Mucosa of rectum (tissue), 2 donors: ENCODE results near the gene GRIPAP1.
"Not testable (repeated sequence)": the region's sequence is repeated elsewhere in the genome, so short reads cannot be mapped to it uniquely, and the experiment has no call there.

Experiments used
- H3K27ac ChIP-seq, 2 donors: one replicate each; pipeline ENCODE4 v1.7.0; 2013; ENCODE audit warnings: inconsistent platforms in 2 of 2, low read depth in 2 of 2, low read length in 2 of 2
- H3K27me3 ChIP-seq, 2 donors: one replicate each; pipeline ENCODE4 v1.7.0; 2013; ENCODE audit warnings: low read length in 2 of 2; ENCODE audit not compliant: control insufficient read depth in 2 of 2, insufficient read depth in 2 of 2
- H3K36me3 ChIP-seq, 2 donors: one replicate each; pipeline ENCODE4 v1.7.0; 2013; ENCODE audit warnings: low read length in 2 of 2; ENCODE audit not compliant: control insufficient read depth in 2 of 2, insufficient read depth in 2 of 2
- H3K4me1 ChIP-seq, 2 donors: one replicate each; pipeline ENCODE4 v1.7.0; 2013; ENCODE audit warnings: low read length in 2 of 2, mild to moderate bottlenecking in 1 of 2; ENCODE audit not compliant: control insufficient read depth in 2 of 2, insufficient read depth in 2 of 2
- H3K4me3 ChIP-seq, 2 donors: one replicate each; pipeline ENCODE4 v1.7.0; 2013; ENCODE audit warnings: low read length in 2 of 2
- H3K9ac ChIP-seq, 2 donors: one replicate each; pipeline ENCODE4 v1.7.0; 2013; ENCODE audit warnings: low read length in 2 of 2, low read depth in 1 of 2, mild to moderate bottlenecking in 1 of 2
- H3K9me3 ChIP-seq, 2 donors: one replicate each; pipeline ENCODE4 v1.7.0; 2013; ENCODE audit warnings: low read length in 2 of 2; ENCODE audit not compliant: control insufficient read depth in 2 of 2
- donor health status: healthy.
- donor health status: Normal muscosa, but diverticular disease.

GRIPAP1 gene

DNA sequence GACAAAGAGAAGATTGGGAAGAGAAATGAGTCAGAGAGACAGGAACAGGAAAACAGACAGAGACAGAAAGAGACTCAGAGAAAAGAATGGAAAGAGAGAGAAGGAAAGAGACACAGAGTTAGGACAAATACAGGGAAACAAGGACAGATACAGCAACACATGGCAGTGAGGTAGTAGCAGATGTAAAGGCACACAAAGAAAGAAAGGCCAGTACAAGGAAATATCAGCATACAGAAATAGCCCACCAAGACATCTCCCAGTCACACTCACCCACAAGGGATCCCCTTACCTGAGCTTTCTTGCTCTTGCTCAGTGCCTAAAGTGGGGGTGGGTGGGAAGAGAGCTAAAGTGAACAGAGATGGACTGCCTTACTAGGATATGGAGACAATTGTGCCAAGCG lies 4.2 kb downstream of the GRIPAP1 start:
- Histone ChIP-seq H3K36me3 (peaks cover 14 to 15% of the 10 kb centered on the region in 2 donors), H3K9me3 (no peaks in the 10 kb centered on the region), H3K4me1 (peaks cover 2 to 5% of the 10 kb centered on the region in 2 donors), H3K9ac (no peak overlapping the region), H3K4me3 (no peak overlapping the region), H3K27me3 (no peaks in the 10 kb centered on the region), H3K27ac (no peak overlapping the region)

DNA sequence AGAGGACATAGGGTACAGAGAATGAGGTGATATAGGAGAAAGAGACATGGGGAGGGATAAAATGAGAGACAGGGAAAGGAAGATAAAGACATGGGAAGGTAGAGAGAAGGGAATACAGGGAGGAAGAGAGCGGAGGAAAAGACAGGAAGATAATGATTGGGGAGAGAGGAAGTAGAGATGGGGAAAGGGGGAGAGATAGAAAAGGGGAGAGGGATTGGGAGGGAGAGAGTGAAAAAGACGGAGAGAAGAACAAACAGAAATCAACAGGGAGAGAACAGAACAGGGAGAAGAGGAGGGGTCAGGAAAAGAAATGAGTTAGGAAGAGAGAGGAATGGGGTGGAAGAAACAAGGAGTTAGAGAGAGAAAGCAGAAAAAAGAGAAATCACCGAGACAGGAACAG lies 4.6 kb downstream of the GRIPAP1 start:
- no peaks in the 10 kb centered on the region for H3K27me3 ChIP-seq
- no peak overlapping the region for H3K9ac ChIP-seq
- no peaks in the 10 kb centered on the region for H3K9me3 ChIP-seq
- peaks cover 2 to 5% of the 10 kb centered on the region in 2 donors for H3K4me1 ChIP-seq
- no peak overlapping the region for H3K4me3 ChIP-seq
- H3K27ac ChIP-seq: no peak overlapping the region
- peaks cover 14 to 15% of the 10 kb centered on the region in 2 donors for H3K36me3 ChIP-seq

DNA sequence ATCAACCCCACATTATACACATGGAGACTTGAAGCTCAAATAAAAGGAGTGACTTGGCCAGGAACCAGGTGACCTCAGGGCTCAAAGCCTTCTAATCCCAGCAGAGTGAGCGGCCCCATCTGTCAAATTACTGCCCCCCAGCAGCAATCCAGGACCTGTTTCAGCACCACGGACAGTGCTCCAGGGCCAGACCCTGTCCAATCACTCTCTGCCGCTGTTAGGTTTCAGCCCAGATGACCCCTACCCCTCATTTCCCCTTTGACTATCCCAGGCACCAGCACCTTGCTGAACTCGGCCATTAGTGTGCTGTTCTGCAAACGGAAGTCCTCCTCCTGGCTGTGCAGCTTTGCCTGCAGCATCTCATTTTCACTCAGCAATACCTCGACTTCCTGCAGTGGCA lies 5.1 kb downstream of the GRIPAP1 start:
- H3K9ac ChIP-seq: no peak overlapping the region
- no peak overlapping the region for H3K4me3 ChIP-seq
- H3K9me3 ChIP-seq: no peaks in the 10 kb centered on the region
- no peaks in the 10 kb centered on the region for H3K27me3 ChIP-seq
- peaks cover 14 to 15% of the 10 kb centered on the region in 2 donors for H3K36me3 ChIP-seq
- H3K27ac ChIP-seq: no peak overlapping the region
- peaks cover 2 to 5% of the 10 kb centered on the region in 2 donors for H3K4me1 ChIP-seq

DNA sequence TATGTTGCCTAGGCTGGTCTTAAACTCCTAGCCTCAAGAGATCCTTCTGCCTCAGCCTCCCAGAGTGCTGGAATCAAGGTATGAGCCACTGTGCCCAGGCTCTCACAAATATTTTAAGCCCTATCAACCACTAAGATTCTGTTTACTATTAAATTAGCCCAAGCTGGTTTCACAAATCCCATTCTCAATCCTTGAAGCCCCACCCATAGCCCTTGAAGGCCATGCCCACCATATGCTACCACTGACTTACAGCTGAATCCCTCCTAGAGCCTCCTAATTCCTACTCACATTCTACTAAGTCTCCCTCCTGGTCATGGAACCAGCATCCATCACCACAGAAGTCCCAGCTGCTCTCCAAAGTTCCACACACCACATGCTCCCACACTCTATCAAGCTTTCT lies 9.7 kb downstream of the GRIPAP1 start:
- H3K9ac ChIP-seq: no peak overlapping the region

DNA sequence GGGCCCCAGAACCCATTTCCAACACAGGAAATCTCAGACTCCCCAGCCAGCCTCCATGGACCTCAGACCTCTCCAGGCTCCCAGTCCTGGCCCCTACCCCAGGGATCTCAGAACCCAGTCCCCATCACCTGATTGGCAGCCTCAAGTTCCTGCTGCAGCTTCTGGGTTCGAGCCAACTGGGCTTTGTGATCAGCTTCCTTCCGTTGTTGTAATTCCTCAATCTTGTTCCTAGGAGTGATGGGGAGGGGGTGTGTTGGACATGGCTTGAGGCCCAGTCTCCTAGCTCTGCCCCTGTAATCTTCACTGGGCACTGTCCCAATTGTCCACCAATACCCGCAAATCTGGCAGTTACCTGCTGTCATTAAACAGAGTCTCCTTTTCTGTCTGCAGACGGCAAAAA lies 12.6 kb downstream of the GRIPAP1 start:
- no peaks in the 10 kb centered on the region for H3K27me3 ChIP-seq
- H3K4me3 ChIP-seq: no peak overlapping the region
- H3K27ac ChIP-seq: no peak overlapping the region
- no peaks in the 10 kb centered on the region for H3K9me3 ChIP-seq
- H3K36me3 ChIP-seq: peaks cover 6 to 25% of the 10 kb centered on the region in 2 donors
- no peaks in the 10 kb centered on the region for H3K4me1 ChIP-seq
- no peak overlapping the region for H3K9ac ChIP-seq

More for the DNA sequence above, 9.7 kb downstream of the GRIPAP1 start:
- no peaks in the 10 kb centered on the region for H3K9me3 ChIP-seq
- peaks cover 13 to 30% of the 10 kb centered on the region in 2 donors for H3K36me3 ChIP-seq
- no peaks in the 10 kb centered on the region for H3K27me3 ChIP-seq
- H3K4me1 ChIP-seq: no peaks in the 10 kb centered on the region
- no peak overlapping the region for H3K4me3 ChIP-seq
- no peak overlapping the region for H3K27ac ChIP-seq

DNA sequence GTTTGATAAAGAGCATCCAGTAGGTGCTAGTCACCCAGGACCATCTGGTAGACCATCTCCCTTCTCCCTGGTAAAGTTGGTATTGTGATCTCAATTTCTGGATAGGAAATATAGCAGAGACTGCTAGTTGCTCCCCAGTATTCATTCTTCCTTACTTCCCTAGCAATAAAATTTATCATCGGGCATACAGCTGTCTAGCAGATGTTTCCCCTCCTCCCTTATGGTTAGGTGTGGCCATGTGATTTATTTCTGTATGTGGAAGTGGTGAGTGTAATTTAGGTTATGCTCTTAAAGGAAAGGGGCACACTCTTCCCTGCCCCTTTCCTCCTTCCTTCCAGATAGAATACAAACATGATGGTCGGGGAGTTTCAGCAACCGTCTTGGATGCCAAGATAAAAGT lies 18.2 kb downstream of the GRIPAP1 start:
- no peak overlapping the region for H3K9ac ChIP-seq

DNA sequence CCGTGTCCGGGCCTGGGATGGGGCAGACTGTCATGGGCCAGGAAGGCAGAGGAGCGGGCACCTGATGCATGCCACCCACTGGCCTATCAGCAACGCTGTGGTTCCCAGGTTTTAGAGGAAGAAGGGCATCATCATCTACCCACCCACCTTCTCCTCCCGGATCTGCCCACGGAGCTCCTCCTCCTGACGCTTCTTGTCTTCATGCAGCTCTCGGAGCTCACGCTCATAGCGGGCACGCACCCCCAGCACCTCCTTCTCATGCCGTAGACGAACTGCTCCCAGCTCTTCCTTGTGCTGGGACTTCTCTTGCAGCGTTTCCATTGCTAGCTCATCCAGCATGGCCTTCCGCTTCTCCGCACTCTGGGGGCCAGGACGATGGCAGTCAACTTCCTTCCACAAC lies 19.0 kb downstream of the GRIPAP1 start:
- H3K9me3 ChIP-seq: no peaks in the 10 kb centered on the region
- no peak overlapping the region for H3K27ac ChIP-seq
- H3K36me3 ChIP-seq: peaks cover 16 to 40% of the 10 kb centered on the region in 2 donors
- no peak overlapping the region for H3K4me3 ChIP-seq
- peaks cover 0 to 2% of the 10 kb centered on the region in 2 donors for H3K27me3 ChIP-seq
- no peak overlapping the region for H3K9ac ChIP-seq
- no peaks in the 10 kb centered on the region for H3K4me1 ChIP-seq

More for the DNA sequence above, 18.2 kb downstream of the GRIPAP1 start:
- Histone ChIP-seq H3K9me3 (no peaks in the 10 kb centered on the region), H3K4me1 (no peaks in the 10 kb centered on the region), H3K27ac (no peak overlapping the region), H3K27me3 (peaks cover 0 to 2% of the 10 kb centered on the region in 2 donors), H3K4me3 (no peak overlapping the region), H3K36me3 (peaks cover 16 to 44% of the 10 kb centered on the region in 2 donors)

DNA sequence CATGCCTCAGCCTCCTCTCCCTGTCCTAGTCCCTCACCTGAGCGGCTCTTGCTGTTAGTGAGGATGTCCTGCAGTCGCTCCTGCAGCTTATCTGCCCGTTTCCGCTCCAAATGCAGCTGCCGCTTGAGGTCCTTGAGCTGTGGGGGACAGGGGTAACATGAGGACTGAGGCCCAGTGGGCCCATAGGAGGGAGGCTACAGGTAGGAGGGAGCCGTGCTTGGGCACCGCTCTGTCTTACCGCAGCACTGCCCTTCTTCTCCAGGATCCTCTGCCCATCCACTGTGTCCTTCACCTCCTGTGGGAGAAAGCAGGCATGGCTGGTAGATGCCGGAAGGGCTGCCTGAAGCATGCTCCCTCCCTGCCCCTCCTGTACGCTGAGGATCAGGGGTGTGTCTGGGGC lies 20.9 kb downstream of the GRIPAP1 start:
- H3K9me3 ChIP-seq: no peaks in the 10 kb centered on the region

DNA sequence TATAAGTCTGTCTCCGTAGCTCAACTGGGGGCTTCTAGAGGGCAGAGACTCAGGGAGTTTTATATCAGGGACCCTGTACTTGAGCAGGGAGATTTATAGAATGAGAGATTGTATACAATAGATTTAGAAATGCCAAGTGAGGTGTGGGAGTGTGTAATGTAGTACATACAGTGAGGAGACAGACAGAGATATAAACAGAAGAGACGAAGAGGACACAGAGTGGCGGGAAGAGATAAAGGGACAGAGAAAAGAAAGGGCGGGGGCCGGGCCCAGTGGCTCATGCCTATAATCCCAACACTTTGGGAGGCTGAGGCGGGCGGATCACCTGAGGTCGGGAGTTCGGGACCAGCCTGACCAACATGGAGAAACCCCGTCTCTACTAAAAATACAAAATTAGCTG lies 21.7 kb downstream of the GRIPAP1 start:
- not testable (repeated sequence) for H3K27ac ChIP-seq, H3K4me3 ChIP-seq, H3K9ac ChIP-seq, H3K27me3 ChIP-seq, H3K4me1 ChIP-seq, H3K9me3 ChIP-seq
- H3K36me3 ChIP-seq: peaks cover 23 to 47% of the 10 kb centered on the region in 2 donors

More for the DNA sequence above, 20.9 kb downstream of the GRIPAP1 start:
- H3K4me3 ChIP-seq: no peak overlapping the region
- no peaks in the 10 kb centered on the region for H3K4me1 ChIP-seq
- H3K27ac ChIP-seq: no peak overlapping the region
- peaks cover 0 to 2% of the 10 kb centered on the region in 2 donors for H3K27me3 ChIP-seq
- peaks cover 16 to 46% of the 10 kb centered on the region in 2 donors for H3K36me3 ChIP-seq
- H3K9ac ChIP-seq: no peak overlapping the region

DNA sequence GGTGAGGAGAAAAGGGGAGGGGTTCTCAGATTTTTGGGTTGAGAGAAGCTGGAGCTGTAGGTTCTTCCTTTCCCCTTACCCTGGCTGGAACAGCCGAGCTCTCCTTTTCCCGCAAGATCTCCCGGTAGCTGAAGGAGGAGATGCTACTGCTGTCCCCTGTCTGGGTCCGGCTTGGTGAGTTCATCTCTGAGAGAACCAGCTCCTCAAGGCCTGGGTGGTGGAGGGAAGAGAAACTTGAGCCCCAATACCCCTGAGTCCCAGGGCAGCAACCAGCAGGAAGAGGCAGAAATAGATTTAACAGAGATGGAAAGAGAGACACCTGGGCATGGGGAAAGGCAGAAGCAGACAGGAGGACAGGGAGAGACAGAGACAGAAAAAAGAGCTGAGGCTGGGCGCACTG lies 23.8 kb downstream of the GRIPAP1 start:
- no peaks in the 10 kb centered on the region for H3K9me3 ChIP-seq
- no peak overlapping the region for H3K27ac ChIP-seq
- H3K4me3 ChIP-seq: no peak overlapping the region
- H3K36me3 ChIP-seq: peaks cover 29 to 38% of the 10 kb centered on the region in 2 donors
- H3K9ac ChIP-seq: no peak overlapping the region
- H3K27me3 ChIP-seq: peaks cover 0 to 2% of the 10 kb centered on the region in 2 donors
- no peaks in the 10 kb centered on the region for H3K4me1 ChIP-seq

DNA sequence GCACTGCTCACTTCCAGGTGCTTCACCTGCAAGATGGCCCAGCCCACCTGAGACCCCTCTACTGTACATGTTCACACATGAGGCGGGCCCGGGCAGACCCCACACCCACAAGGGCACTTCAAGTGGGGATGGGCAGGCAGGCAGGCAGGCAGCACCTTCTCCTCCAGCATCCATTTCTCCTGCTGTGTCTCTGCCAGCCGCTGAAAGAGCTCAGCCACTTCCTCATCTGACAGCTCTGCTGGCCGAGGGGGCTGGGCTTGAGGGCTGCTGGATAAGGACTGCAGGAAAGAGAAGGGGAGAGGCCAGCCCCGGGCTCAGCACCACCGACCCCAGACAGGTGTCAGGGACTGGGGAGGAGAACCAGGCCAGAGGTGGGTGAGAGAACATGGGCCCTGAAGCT lies 26.0 kb downstream of the GRIPAP1 start:
- no peak overlapping the region for H3K9ac ChIP-seq
- no peak overlapping the region for H3K4me3 ChIP-seq
- H3K9me3 ChIP-seq: no peaks in the 10 kb centered on the region
- H3K36me3 ChIP-seq: peaks cover 15 to 24% of the 10 kb centered on the region in 2 donors
- peaks cover 0 to 2% of the 10 kb centered on the region in 2 donors for H3K27me3 ChIP-seq
- peaks cover 0 to 4% of the 10 kb centered on the region in 2 donors for H3K4me1 ChIP-seq
- H3K27ac ChIP-seq: no peak overlapping the region
